ENCODE data around the gene GARRE1.

- TF ChIP-seq CTCF (IDR thresholded peaks at IDR 0.05) (no peak), POLR2A (IDR thresholded peaks at IDR 0.05) (no peak), POLR2AphosphoS5 (IDR thresholded peaks at IDR 0.05) (no peak), EP300 (IDR thresholded peaks at IDR 0.05) (no peak)
These were observed 45.2 kb downstream of the GARRE1 start for GRCh38 chr19:34299576-34299975.
